HG03342 (cell line): ENCODE results near the gene CCPG1.
"Not testable (repeated sequence)": the region's sequence is repeated elsewhere in the genome, so short reads cannot be mapped to it uniquely, and the experiment has no call there.

Experiments used
- ATAC-seq: cut with Tn5 transposase; IDR thresholded peaks from one replicate; pipeline ENCODE4 v1.9.1; 2021; ENCODE audit warnings: mild to moderate bottlenecking, moderate library complexity; ENCODE audit not compliant: unreplicated experiment

The CCPG1 gene, protein sequence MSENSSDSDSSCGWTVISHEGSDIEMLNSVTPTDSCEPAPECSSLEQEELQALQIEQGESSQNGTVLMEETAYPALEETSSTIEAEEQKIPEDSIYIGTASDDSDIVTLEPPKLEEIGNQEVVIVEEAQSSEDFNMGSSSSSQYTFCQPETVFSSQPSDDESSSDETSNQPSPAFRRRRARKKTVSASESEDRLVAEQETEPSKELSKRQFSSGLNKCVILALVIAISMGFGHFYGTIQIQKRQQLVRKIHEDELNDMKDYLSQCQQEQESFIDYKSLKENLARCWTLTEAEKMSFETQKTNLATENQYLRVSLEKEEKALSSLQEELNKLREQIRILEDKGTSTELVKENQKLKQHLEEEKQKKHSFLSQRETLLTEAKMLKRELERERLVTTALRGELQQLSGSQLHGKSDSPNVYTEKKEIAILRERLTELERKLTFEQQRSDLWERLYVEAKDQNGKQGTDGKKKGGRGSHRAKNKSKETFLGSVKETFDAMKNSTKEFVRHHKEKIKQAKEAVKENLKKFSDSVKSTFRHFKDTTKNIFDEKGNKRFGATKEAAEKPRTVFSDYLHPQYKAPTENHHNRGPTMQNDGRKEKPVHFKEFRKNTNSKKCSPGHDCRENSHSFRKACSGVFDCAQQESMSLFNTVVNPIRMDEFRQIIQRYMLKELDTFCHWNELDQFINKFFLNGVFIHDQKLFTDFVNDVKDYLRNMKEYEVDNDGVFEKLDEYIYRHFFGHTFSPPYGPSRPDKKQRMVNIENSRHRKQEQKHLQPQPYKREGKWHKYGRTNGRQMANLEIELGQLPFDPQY

DNA sequence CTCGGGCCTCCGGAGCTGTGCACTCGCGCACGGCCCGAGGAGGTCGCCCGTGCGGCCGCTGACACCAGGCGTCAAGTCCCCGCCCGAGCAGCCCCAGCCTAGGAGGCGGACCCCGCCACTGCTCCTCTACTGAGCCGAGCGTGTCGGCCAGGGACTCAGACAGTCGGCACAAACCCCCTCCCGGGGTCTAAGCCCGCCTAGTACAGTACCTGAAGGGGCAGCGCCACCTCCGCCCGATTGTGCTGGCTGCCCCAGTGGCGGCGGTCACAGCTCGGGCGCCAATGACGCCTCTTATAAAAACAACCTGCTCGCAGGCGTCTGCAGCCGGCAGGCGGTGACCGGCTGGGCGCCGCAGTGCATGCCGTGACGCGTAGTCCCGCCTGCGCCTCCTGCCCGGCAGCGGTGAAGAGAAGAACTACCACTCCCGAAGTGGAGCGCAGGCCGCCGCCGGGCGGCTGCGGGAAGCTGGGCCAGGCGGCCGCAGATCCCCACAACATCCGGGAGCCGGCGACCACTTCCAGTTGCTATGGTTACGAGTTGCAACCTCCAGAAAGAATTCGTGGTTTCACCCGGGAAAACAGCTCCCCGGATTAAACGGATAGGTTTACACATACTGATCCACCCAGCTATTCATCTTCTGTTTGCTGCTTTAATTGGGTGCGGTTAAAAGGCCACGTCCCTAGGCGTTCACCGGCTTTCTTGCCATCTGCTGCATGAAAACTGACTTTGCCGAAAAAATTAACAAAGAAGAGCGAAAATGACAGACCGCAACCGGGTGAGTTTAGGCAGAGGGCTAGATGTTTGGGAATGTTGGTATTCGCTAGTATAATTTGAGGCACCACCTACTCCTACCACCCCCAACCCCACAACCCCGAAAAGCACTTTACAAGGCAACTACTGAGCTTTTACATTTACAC lies at the start of gene CCPG1, which contains the start of gene PIERCE2:
Gene CCPG1, minus strand, starts transcription at position 348 of the 917 bp plus-strand sequence. CDS start 18,935 bp downstream, outside the sequence.
Gene PIERCE2, plus strand, starts transcription at position 484 of the 917 bp plus-strand sequence. Its CDS starts 274 bp downstream, at position 758.
- ATAC-seq, result peak; percentile 93

DNA sequence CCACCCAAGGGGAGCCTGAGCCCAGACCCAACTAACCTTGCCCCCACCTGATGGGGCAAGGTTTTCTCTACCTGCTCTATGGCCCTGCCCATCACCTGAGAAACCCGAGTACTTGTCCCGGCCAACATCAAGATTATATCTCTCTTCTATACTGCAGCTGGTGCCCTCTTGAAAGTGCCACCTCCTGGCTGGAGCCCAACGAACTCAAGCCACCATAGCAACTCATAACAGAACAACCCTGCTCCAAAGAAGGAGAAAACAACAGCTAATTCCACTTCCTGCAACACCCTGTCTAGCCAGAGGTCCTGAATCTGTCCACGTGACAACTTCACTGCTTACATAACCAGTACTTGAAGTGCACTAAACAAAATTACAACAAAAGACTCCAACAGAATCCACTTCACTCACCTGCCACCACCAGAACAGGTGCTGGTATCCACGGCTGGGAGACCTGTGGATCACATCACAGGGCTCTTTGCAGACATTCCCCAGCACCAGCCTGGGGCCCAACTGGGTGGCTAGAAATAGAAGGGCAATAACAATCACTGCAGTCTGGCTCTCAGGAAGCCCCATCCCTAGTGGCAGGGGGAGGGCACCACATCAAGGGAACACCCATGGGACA lies 49.4 kb upstream of the CCPG1 start:
- no peak for ATAC-seq

DNA sequence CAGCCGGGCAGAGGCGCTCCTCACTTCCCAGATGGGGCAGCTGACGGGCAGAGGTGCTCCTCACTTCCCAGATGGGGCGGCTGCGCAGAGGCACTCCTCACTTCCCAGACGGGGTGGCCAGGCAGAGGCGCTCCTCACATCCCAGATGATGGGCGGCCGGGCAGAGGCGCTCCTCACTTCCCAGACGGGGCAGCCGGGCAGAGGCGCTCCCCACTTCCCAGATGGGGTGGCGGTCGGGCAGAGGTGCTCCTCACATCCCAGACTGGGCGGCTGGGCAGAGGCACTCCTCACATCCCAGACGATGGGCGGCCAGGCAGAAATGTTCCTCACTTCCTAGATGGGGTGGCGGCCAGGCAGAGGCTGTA lies 38.9 kb upstream of the CCPG1 start:
- not testable (repeated sequence) for ATAC-seq

DNA sequence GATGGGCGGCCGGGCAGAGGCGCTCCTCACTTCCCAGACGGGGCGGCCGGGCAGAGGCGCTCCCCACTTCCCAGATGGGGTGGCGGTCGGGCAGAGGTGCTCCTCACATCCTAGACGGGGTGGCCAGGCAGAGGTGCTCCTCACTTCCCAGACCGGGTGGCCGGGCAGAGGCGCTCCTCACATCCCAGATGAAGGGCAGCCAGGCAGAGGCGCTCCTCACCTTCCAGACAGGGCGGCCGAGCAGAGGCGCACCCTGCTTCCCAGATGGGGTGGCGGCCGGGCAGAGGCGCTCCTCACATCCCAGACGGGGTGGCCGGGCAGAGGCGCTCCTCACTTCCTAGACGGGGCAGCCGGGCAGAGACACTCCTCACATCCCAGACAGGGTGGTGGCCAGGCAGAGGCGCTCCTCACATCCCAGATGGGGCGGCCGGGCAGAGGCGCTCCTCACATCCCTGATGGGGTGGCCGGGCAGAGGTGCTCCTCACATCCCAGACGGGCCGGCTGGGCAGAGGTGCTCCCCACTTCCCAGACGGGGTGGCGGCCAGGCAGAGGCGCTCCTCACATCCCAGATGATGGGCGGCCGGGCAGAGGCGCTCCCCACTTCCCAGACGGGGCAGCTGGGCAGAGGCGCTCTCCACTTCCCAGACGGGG lies 38.3 kb upstream of the CCPG1 start:
- ATAC-seq, result not testable (repeated sequence)

DNA sequence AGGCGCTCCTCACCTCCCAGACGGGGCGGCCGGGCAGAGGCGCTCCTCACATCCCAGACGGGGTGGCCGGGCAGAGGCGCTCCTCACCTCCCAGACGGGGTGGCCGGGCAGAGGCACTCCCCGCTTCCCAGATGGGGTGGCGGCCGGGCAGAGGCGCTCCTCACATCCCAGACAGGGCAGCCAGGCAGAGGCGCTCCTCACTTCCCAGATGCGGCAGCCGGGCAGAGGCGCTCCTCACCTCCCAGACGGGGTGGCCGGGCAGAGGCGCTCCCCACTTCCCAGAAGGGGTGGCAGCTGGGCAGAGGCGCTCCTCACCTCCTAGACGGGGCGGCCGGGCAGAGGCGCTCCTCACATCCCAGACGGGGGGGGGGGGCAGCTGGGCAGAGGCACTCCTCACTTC lies 37.8 kb upstream of the CCPG1 start:
- not testable (repeated sequence) for ATAC-seq

DNA sequence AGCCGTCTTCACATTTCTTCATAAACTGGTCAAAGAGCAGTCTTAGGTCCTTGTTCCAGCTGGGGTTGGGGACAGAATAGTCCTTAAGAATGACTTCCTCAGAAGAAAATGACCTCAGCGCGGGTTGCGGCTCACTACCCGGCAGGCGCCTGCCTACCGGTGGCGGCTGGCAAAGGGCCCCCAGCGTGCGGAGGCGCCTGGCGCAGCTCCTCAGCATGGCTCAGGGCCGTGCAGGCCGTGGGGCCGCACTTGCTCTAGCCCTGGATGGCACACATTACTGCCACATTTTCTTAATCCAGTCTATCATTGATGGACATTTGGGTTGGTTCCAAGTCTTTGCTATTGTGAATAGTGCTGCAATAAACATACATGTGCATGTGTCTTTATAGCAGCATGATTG lies 35.0 kb upstream of the CCPG1 start:
- not testable (repeated sequence) for ATAC-seq

DNA sequence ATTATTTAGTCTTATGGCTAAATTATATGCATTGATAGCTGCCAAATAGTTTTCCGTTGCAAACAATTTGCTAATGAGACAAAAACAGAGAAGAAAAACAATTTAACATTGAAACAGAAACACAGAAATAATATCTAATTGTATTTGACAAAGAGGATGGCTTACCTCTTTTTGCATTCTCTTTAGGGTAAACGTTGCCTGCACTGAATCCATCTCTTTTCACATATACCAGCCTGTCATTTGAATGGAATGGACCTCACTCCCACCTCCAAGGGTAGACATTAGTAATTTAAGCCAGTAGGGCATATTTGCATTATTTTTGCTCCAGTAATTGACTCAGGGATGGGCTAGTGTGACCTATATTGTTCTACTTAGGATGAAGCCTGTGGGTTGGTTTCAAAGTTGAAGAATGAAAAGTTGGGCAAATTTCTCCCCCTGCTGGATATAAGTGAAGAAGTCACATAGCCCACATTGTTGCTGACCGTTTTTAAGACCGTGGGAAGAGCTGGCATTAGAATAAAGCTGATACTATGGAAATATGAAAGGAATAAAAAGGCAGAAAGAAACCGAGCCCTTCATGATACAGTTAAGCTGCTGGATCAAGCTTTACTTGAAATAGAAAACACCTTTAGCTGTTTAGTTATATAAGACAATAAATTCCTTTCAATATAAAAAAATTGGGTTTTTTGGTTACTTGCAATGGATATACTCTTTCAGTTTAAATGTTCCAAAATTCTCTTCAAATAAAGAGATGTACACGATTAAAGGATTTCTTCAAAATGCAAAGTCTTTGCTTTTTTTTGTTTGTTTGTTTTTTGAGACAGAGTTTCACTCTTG lies 27.0 kb upstream of the CCPG1 start:
- ATAC-seq, result peak; percentile 71

DNA sequence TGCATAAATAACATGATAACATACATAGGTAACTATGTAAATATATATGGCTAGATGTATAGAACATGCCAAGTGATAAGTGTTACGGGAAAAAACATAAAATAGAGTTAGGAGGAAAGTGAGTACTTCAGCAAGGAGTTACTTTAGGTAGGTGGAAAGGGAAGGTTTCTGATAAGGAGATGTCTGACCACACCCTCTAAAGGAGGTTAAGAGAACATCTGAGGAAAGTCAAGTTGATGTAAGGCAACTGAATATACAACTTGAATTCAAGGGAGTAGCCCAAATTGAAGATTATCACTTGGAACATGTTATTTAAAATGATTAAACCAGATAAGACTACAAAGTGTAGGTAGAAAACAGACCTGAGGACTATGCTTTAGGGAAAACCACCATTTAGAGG lies 13.9 kb upstream of the CCPG1 start:
- ATAC-seq, result no peak

DNA sequence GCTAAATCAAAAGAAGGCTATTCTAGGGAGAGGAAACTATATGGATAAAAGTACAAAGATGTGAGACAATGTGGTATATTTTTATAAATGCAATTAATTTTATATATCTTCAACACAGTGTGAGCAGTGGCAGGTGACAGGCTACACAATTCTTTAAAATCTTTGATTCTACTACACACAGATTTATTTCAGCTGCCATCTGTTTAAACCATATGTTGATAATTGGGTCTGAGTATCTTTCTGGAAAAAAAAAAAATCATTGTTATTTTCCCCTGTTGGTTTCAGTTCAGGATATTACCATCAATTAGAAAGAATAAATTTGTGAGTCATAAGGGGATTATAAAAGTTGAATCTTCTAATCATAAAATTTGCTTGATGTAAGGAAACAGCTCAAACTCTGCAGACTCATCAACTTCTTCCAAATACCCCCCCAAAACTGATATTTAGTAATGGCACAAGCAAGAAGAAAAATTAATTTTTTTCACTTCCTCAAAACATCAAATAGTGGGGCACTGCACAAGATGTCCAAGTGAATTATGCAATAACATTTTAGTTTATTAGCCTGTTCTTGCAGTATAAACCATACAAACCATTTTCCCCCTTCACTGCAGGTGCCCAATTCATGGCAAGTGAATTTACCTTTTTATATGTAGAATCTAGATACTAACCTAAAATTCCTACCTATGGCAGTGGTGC lies 12.2 kb upstream of the CCPG1 start:
- ATAC-seq, result no peak

DNA sequence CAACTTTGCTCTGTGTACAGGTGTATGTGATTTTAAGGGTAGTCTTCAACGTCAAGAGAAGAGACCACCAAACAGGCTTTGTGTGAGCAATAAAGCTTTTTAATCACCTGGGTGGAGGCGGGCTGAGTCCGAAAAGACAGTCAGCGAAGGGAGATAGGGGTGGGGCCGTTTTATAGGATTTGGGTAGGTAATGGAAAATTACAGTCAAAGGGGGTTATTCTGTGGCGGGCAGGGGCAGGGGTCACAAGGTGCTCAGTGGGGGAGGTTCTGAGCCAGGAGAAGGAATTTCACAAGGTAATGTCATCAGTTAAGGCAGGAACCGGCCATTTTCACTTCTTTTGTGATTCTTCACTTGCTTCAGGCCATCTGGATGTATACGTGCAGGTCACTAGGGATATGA lies 9.5 kb upstream of the CCPG1 start:
- ATAC-seq, result not testable (repeated sequence)

DNA sequence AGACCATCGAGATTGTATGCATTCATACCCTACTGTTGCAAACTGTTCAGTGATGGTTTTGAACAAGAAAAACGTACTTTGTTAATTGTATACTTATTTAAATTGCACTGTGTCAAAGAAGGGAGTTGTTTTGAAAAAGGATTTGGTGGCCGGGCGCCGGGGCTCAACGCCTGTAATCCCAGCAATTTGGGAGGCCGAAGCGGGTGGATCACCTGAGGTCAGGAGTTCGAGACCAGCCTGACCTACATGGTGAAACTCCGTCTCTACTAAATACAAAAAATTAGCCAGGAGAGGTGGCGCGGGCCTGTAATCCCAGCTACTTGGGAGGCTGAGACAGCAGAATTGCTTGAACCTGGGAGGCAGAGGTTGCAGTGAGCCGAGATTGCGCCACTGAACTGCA lies 817 bp upstream of the CCPG1 start:
- ATAC-seq, result not testable (repeated sequence)

DNA sequence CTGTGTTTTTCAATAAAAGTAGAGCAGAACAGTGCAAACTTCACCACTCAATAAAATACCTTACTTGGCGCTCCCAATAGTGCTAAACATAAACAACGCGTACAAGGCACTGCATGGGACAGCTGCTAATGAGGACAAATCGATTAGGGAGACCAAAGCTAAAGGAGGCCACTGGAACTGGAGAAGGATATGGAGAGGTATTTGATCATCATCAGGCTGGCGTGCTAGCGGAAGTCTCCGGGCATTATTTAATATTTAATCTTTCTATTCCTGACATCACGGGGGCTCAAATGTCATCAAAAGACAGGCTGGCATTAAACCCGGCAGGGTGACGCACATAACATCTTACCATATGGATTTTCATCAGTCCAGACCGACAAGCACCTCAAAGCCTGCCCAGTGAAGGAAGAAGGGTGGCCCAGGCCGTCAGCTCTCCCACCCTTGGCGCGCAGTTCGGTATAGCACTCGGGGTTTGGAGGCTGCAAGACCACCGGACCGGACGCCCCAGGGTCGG lies 604 bp downstream of the CCPG1 start:
- ATAC-seq, result no peak

DNA sequence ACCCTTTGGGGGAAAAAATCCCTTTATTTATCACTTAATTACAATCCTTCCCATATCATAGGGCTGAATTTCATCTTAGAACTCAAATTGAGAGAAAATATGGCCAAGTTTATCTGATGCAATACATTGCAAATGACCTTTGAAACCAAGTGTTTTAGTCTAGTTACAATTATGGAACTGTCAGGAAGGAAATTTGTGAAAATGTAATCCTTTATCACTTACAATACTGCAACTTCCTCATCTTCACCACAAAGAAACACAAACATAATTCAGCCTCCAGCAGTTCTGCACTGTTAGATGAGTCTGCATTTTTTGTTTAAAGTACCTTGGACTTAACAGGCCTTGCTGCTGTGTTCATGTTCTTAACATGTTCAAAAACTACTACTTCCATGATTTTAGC lies 4.6 kb downstream of the CCPG1 start:
- ATAC-seq, result no peak

DNA sequence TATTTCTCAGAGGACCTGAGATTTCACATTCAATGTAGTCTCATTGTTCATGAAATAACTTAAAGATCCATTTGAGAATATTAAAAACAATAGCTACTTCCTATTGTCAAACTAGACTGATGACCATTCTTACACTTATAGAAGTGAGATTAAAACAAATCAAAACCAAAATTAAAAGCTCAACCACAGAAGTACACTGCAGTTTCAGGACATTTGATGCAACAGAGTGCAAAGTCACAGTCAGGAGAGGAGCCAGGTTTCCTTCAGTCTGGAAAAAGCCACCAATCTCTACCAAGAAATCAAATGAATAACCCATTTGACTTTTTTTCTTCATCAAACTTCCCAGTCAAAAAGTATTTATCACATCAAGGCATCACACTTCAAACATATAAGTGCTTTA lies 5.5 kb downstream of the CCPG1 start:
- peak; percentile 52 for ATAC-seq

DNA sequence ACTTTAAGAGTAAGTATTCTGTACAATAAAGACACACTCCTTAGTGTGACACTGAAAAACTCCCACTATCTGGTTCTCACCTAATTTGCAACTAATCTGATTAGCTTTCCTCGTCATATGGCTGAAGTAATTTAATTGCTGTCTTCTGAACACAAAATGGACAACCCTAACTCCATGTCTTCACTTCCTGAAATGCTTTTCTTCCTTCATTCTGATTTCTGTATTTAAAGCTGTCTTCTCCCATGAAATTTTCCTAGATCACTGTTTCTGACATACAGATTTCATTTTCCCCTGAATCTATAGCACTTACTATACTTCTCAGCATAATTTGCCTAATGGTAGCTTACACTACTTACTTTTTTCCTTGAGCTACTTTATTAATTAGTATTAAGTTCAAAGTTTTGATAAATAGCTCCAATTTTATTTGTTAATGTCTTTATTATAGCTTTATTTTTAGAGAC lies 6.3 kb downstream of the CCPG1 start:
- no peak for ATAC-seq

DNA sequence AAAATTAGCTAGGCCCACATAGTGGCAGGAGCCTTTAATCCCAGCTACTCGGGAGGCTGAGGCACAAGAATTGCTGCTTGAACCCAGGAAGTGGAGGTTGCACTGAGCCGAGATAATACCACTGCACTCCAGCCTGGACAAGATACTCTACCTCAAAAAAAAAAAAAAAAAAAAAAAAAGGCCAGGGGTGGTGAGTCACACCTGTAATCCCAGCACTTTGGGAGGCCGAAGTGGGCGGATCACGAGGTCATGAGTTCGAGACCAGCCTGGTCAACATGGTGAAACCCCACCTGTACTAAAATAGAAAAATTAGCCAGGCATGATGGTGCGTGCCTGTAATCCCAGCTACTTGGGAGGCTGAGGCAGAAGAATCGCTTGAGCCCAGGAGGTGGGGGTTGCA lies 8.1 kb downstream of the CCPG1 start:
- ATAC-seq, result not testable (repeated sequence)

DNA sequence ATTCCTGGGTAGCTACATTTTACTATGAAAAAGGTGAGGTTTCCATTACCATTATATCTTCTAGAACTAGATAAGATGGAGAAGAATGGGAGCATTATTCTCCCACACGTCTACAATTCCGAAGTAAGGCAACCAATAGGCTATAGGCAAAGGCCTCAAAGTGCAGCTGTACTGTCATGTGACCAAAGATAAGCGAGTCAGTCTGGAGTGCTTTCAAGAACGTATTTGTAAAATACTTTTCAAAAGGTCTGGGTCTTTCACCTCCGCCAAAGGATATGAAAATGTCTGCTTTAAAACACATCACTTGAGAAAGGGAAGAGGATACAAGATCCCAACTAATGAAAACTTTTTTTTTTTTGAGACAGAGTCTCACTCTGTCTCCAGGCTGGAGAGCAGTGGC lies 9.9 kb downstream of the CCPG1 start:
- ATAC-seq, result no peak

DNA sequence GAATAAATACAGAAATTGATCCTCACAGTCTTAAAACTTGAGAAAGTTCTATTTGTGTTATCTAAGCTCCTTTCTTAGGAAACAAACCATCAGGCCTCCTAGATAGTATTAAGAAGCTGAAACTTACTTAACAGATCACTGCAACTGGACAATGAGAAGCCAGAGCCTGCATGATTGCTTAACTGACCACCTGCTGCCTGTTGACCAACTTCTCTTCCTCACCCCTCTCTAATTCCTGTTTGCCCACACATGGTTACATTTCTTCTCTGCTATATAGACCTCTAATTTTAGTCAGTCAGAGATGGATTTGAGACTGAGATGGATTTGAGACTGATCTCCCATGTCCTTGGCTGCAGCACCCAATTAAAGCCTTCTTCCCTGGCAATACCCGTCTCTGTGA lies 13.5 kb downstream of the CCPG1 start:
- ATAC-seq, result no peak
